Pancreas (tissue), 10 donors: ENCODE data around the gene ABCA3. TPM values are rescaled to one million over a fixed set of nuclear protein-coding genes. Genes with fewer than 3 reads are reported as not detected.
"Not testable (repeated sequence)": the region's sequence is repeated elsewhere in the genome, so short reads cannot be mapped to it uniquely, and the experiment has no call there.

Experiments
- ATAC-seq, 4 donors: fragments of 200-7000 bp; cut with Tn5 transposase; one replicate each; pipeline versions ENCODE4 v1.8.0 to v1.9.1; 2020; ENCODE audit warnings: mild to moderate bottlenecking in 4 of 4, moderate library complexity in 4 of 4
- DNase-seq, 6 donors: peaks; one replicate each; pipeline ENCODE4 v3.0.0-alpha.2; 2020
- FAIRE-seq: peaks from 2 replicates; lab custom pipeline; 2012; peaks lifted over from hg19 to GRCh38; lab: Jason Lieb, UNC
- H3K27ac ChIP-seq, 4 donors: fragments of 200-600 bp; sonication (generic); 1 replicate in 3 of 4; 2 replicates in 1 of 4; pipeline versions ENCODE4 v1.5.0 to v1.8.0; 2020
- H3K27me3 ChIP-seq, 4 donors: fragments of 200-600 bp; one replicate each; pipeline ENCODE4 v1.8.0; 2021
- H3K36me3 ChIP-seq, 3 donors: fragments of 200-600 bp; sonication (generic) in 1 of 3; one replicate each; pipeline versions ENCODE4 v1.5.0 to v1.8.0; 2020 to 2021
- H3K4me1 ChIP-seq, 3 donors: fragments of 200-600 bp; one replicate each; pipeline ENCODE4 v1.8.0; 2021
- H3K4me3 ChIP-seq, 4 donors: fragments of 200-600 bp; sonication (generic) in 2 of 4; one replicate each; pipeline versions ENCODE4 v1.5.0 to v1.8.0; 2020 to 2021
- H3K9me3 ChIP-seq, 4 donors: fragments of 200-600 bp; one replicate each; pipeline ENCODE4 v1.8.0; 2021
- CTCF ChIP-seq, 4 donors: fragments of 200-600 bp; sonication (generic) in 3 of 4; IDR thresholded peaks; one replicate each; pipeline versions ENCODE4 v1.5.0 to v1.8.0; 2021; ENCODE audit warnings: antibody characterized with exemption in 4 of 4
- WGBS, 2 donors: extraction: QIAGEN DNeasy Blood & Tissue Kit; methylation state at CpG; one replicate each; pipeline ENCODE4 v1.1.7; 2013; 5-methylcytosine and 5-hydroxymethylcytosine counted together
- intact Hi-C, 3 donors: fragments of 100-400 bp; cut with DNase I; formaldehyde crosslinking; loops; one replicate each; pipeline versions ENCODE4 v1.11.1 to v1.14.2; 2022
- polyA plus RNA-seq, 2 donors: library from polyadenylated mRNA; stranded (reverse); fragments of 200-250 nt; gene quantifications; one replicate each; pipeline ENCODE4 v1.2.3, GENCODE V29; 2013
- total RNA-seq, 6 donors: library from RNA; stranded (reverse); fragmentation: NEBNext Ultra II Directional in 4 of 6; extraction: Animal tissue kit (Norgen Biotek cat#: 25700) in 4 of 6; gene quantifications; one replicate each; pipeline versions ENCODE4 v1.2.1 to v1.2.4, GENCODE V29; 2021 to 2023
- donor health status: healthy with polysubstance abuse.
- donor health status: DM: no; HTN: no; CAD: no; lungs with moderate emphysema.
- donor health status: DM: no; HTN: no; CAD: no.
- donor health status: control.
- donor health status: control.
- donor health status: Bipolar disorder and iron deficiency.
- donor health status: DM: yes; HTN: yes; CAD: no.
- donor health status: DM: no; HTN: no; CAD: no.
- donor health status: DM: no; HTN: no; CAD: no.
- donor health status: DM: yes; HTN: yes; CAD: no.

The ABCA3 gene
- total and polyA plus RNA-seq, 8 donors = 12.7 to 26.5 (median 18.0) TPM

- WGBS, 2 donors = 84 to 88% methylated on average over 17 of the region's 17 CpGs
- Histone ChIP-seq H3K27me3 (no peaks in the 10 kb centered on the region), H3K9me3 (no peaks in the 10 kb centered on the region), H3K27ac (no peak overlapping the region), H3K4me3 (no peak overlapping the region), H3K36me3 (peaks cover 0 to 43% (median 10%) of the 10 kb centered on the region in 3 donors), H3K4me1 (no peaks in the 10 kb centered on the region)
- ATAC-seq (peak in 1 of 4 donors; percentile 11), FAIRE-seq (no peak), DNase-seq (peak in 1 of 6 donors; percentile 75)
- no peak for TF ChIP-seq CTCF (IDR thresholded peaks at IDR 0.05)
- intact Hi-C loops = no loop called here
Observed at GRCh38 chr16:2244301-2244700, 96.2 kb downstream of the ABCA3 start.

DNA sequence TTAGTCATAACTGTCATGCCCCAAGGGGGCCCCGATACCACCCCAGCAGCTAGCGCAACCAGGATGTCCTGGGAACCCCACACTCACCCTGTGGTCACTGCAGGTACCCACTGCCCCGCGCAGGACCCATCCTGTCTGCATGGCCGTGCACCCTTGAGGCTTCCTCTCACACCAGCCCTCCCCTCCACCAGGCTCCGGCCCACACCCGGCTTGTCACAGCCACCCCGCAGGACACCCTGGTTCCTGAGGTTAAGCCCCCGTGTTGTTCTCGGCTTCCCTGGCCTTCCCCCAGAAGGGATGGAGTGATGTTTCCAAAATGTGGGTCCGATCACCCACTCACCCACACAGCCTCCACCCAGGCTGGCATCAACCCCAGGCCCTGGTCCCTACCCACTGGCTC lies 96.7 kb downstream of the ABCA3 start:
- Histone ChIP-seq H3K27ac (no peak overlapping the region), H3K9me3 (no peaks in the 10 kb centered on the region), H3K4me3 (no peak overlapping the region), H3K27me3 (no peaks in the 10 kb centered on the region), H3K36me3 (peaks cover 0 to 43% (median 10%) of the 10 kb centered on the region in 3 donors), H3K4me1 (no peaks in the 10 kb centered on the region)
- TF ChIP-seq CTCF (IDR thresholded peaks at IDR 0.05) = no peak
- WGBS, 2 donors = 96 to 98% methylated on average over 11 of the region's 11 CpGs
- intact Hi-C loops = no loop called here
- peak in 2 of 6 donors; percentile 34 to 69 for DNase-seq
- no peak for FAIRE-seq
- ATAC-seq = no peak

DNA sequence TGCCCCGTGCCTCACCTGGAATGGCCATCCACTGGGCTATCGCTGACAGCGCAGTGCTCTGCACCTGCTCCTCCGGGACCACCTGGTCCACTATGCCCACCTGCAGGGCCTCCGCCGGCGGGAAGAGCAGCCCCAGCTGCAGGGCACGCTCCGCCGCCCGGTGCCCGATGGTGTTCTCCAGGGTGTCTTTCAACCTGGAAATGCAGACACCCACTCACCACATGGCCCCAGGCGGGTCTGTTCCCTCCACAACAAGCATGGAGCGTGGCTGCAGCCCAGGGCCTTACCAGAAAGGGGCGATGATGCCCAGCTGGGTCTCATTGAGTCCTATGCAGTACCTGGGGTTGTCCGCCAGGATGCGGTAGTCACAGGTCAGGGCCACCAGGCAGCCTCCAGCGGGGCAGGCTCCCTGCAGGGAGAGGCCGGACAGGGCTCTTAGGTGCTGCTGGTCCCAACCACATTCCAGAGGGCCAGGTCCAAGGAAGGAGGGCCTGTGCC lies 97.4 kb downstream of the ABCA3 start:
- no peak for TF ChIP-seq CTCF (IDR thresholded peaks at IDR 0.05)
- intact Hi-C loops = no loop called here
- no peak for FAIRE-seq
- Histone ChIP-seq H3K27ac (no peak overlapping the region), H3K4me1 (no peaks in the 10 kb centered on the region), H3K36me3 (peaks cover 0 to 43% (median 10%) of the 10 kb centered on the region in 3 donors), H3K27me3 (no peaks in the 10 kb centered on the region), H3K4me3 (no peak overlapping the region), H3K9me3 (no peaks in the 10 kb centered on the region)
- no peak for ATAC-seq
- 95 to 97% methylated on average over 19 of the region's 19 CpGs for WGBS, 2 donors
- peak in 2 of 6 donors; percentile 21 to 63 for DNase-seq

- 90 to 95% methylated on average over 11 of the region's 11 CpGs for WGBS, 2 donors
- DNase-seq (peak in 1 of 6 donors; percentile 21), FAIRE-seq (no peak), ATAC-seq (no peak)
- H3K27me3 ChIP-seq = no peaks in the 10 kb centered on the region
- intact Hi-C loops = no loop called here
- H3K27ac ChIP-seq = no peak overlapping the region
- peaks cover 0 to 43% (median 10%) of the 10 kb centered on the region in 3 donors for H3K36me3 ChIP-seq
- H3K9me3 ChIP-seq = no peaks in the 10 kb centered on the region
- no peak overlapping the region for H3K4me3 ChIP-seq
- no peaks in the 10 kb centered on the region for H3K4me1 ChIP-seq
- TF ChIP-seq CTCF (IDR thresholded peaks at IDR 0.05) = no peak
Observed at GRCh38 chr16:2242598-2242997, 97.9 kb downstream of the ABCA3 start.

GRCh38 chr16:2240331-2240730 lies 100.2 kb downstream of the ABCA3 start:
- H3K27me3 ChIP-seq, H3K4me3 ChIP-seq, FAIRE-seq, H3K9me3 ChIP-seq, intact Hi-C loops, ATAC-seq, H3K27ac ChIP-seq, H3K4me1 ChIP-seq: not testable (repeated sequence)
- peak in 2 of 6 donors; percentile 6 for DNase-seq
- 77 to 88% methylated on average over 9 of the region's 9 CpGs for WGBS, 2 donors
- peaks cover 0 to 28% (median 4%) of the 10 kb centered on the region in 3 donors for H3K36me3 ChIP-seq
